K562 (cell line): ENCODE data around the gene PMIS2. TPM values are rescaled to one million over a fixed set of nuclear protein-coding genes. Genes with fewer than 3 reads are reported as not detected.

Experiments used
- CHCHD3 ChIP-seq: fragments of 250-450 bp; sonication (Bioruptor Pico); IDR thresholded peaks from 2 replicates; pipeline ENCODE4 v2.1.2; 2022; ENCODE audit warnings: mild to moderate bottlenecking
- FOS ChIP-seq: IDR thresholded peaks from 3 replicates; pipeline ENCODE4 v1.6.1; 2011; ENCODE audit not compliant: insufficient read length; ENCODE audit errors: extremely low read depth
- HLTF ChIP-seq: fragments of 450-650 bp; IDR thresholded peaks from 2 replicates; pipeline ENCODE4 v1.6.1; 2016
- KAT7 ChIP-seq: sonication (generic); formaldehyde crosslinking; IDR thresholded peaks from 2 replicates; pipeline ENCODE4 v1.8.0; 2022; ENCODE audit warnings: missing genetic modification reagents, mild to moderate bottlenecking, borderline replicate concordance
- KHSRP ChIP-seq: fragments of 450-650 bp; IDR thresholded peaks from 2 replicates; pipeline ENCODE4 v1.6.1; 2017
- MCM7 ChIP-seq, 2 experiments: fragments of 450-650 bp; IDR thresholded peaks; 2 replicates each; pipeline ENCODE4 v1.6.1; 2016 to 2018
- NCOA2 ChIP-seq, 2 experiments: fragments of 450-650 bp; IDR thresholded peaks; 2 replicates each; pipeline ENCODE4 v1.6.1; 2018; ENCODE audit warnings: mild to moderate bottlenecking in 2 of 2, moderate library complexity in 1 of 2; ENCODE audit not compliant: partially characterized antibody in 2 of 2
- NFATC3 ChIP-seq: fragments of 450-650 bp; IDR thresholded peaks from 2 replicates; pipeline ENCODE4 v1.6.1; 2017; ENCODE audit warnings: mild to moderate bottlenecking
- RFX5 ChIP-seq: IDR thresholded peaks from 2 replicates; pipeline ENCODE4 v1.6.1; 2011; ENCODE audit warnings: low read depth, mild to moderate bottlenecking, improper control_type of control experiment, low read length
- SAFB ChIP-seq: fragments of 200-400 bp; formaldehyde crosslinking; IDR thresholded peaks from 2 replicates; pipeline ENCODE4 v1.6.1; 2017; ENCODE audit warnings: low read depth, low read length, borderline replicate concordance
- SMARCE1 ChIP-seq: fragments of 450-650 bp; IDR thresholded peaks from 2 replicates; pipeline ENCODE4 v1.7.1; 2016; ENCODE audit warnings: mild to moderate bottlenecking
- SP2 ChIP-seq: IDR thresholded peaks from 2 replicates; pipeline ENCODE4 v1.6.1; 2011; ENCODE audit warnings: mild to moderate bottlenecking, low read depth, low read length, moderate library complexity; ENCODE audit not compliant: poor library complexity, severe bottlenecking; ENCODE audit errors: extremely low read depth
- SREBF2 ChIP-seq: sonication (generic); formaldehyde crosslinking; IDR thresholded peaks from 2 replicates; pipeline ENCODE4 v1.4.0; 2020; ENCODE audit warnings: mild to moderate bottlenecking, missing genetic modification reagents
- SRSF7 ChIP-seq: fragments of 200-400 bp; formaldehyde crosslinking; optimal IDR thresholded peaks from 2 replicates; pipeline ENCODE3; 2017; ENCODE audit warnings: mild to moderate bottlenecking, low read depth, low read length
- U2AF2 ChIP-seq: fragments of 200-400 bp; formaldehyde crosslinking; optimal IDR thresholded peaks from 2 replicates; pipeline ENCODE3; 2017; ENCODE audit warnings: low read depth, mild to moderate bottlenecking, low read length
- XRCC3 ChIP-seq: fragments of 450-650 bp; IDR thresholded peaks from 2 replicates; pipeline ENCODE4 v1.6.1; 2017; ENCODE audit warnings: mild to moderate bottlenecking, moderate library complexity
- ZNF23 ChIP-seq: fragments of 250-450 bp; sonication (Bioruptor Pico); IDR thresholded peaks from 2 replicates; pipeline ENCODE4 v1.4.0; 2020; ENCODE audit warnings: mild to moderate bottlenecking
- ZNF282 ChIP-seq: sonication (generic); formaldehyde crosslinking; IDR thresholded peaks from 2 replicates; pipeline ENCODE4 v1.8.1; 2023; ENCODE audit warnings: missing genetic modification reagents
- ZNF551 ChIP-seq: fragments of 250-450 bp; sonication (Bioruptor Pico); IDR thresholded peaks from 2 replicates; pipeline ENCODE4 v1.5.0; 2021; ENCODE audit warnings: mild to moderate bottlenecking, moderate library complexity
- ZSCAN32 ChIP-seq: fragments of 450-650 bp; formaldehyde crosslinking; IDR thresholded peaks from 2 replicates; pipeline ENCODE4 v1.4.0; 2020; ENCODE audit warnings: mild to moderate bottlenecking, moderate library complexity
- polyA plus RNA-seq, 8 experiments: library from polyadenylated mRNA; depleted of rRNA in 4 of 8; stranded (reverse) in 5 of 8; unstranded in 3 of 8; fragments of >200 nt; fragmentation: Nextera tagmentation in 2 of 8; fragmentation: Illumina TruSeq in 1 of 8; extraction: Ambion mirVana in 2 of 8; extraction: Trizol in 1 of 8; gene quantifications; 2 replicates each; pipeline versions ENCODE4 v1.2.1 to v1.2.3, GENCODE V29; 2011 to 2014; ENCODE audit warnings: inconsistent platforms in 1 of 8, missing spikeins in 1 of 8
- total RNA-seq, 7 experiments: library from RNA; depleted of rRNA in 6 of 7; stranded (reverse); fragments of >200 nt in 6 of 7; fragmentation: Illumina TruSeq in 2 of 7; extraction: Trizol in 2 of 7; gene quantifications; 2 replicates each; pipeline versions ENCODE4 v1.2.1 to v1.2.3, GENCODE V29; 2011 to 2021; ENCODE audit warnings: low replicate concordance in 1 of 7
- TF ChIP-seq, protein P1 (sequence below): IDR thresholded peaks from 3 replicates; pipeline ENCODE4 v1.6.1; 2011; ENCODE audit warnings: borderline replicate concordance, mild to moderate bottlenecking, moderate library complexity; ENCODE audit not compliant: insufficient read length; ENCODE audit errors: extremely low read depth
- TF ChIP-seq, protein P2 (sequence below): fragments of 450-650 bp; conservative IDR thresholded peaks from 2 replicates; pipeline ENCODE4 v1.6.1; 2016; ENCODE audit warnings: missing genetic modification characterization, low read depth, mild to moderate bottlenecking, missing compliant biosample characterization, moderate library complexity
- TF ChIP-seq, protein P3 (sequence below): sonication (generic); formaldehyde crosslinking; IDR thresholded peaks from 2 replicates; pipeline ENCODE4 v1.4.0; 2020; ENCODE audit warnings: mild to moderate bottlenecking, missing genetic modification reagents
- TF ChIP-seq, protein P4 (sequence below): fragments of 450-650 bp; IDR thresholded peaks from 2 replicates; pipeline ENCODE4 v1.6.1; 2016; ENCODE audit warnings: missing biosample characterization, missing genetic modification characterization

PMIS2 gene
- total and polyA plus RNA-seq, 9 of the 15 experiments (the other 6 are each of a cell fraction or from before 2014, with no cell fraction given), result not detected

DNA sequence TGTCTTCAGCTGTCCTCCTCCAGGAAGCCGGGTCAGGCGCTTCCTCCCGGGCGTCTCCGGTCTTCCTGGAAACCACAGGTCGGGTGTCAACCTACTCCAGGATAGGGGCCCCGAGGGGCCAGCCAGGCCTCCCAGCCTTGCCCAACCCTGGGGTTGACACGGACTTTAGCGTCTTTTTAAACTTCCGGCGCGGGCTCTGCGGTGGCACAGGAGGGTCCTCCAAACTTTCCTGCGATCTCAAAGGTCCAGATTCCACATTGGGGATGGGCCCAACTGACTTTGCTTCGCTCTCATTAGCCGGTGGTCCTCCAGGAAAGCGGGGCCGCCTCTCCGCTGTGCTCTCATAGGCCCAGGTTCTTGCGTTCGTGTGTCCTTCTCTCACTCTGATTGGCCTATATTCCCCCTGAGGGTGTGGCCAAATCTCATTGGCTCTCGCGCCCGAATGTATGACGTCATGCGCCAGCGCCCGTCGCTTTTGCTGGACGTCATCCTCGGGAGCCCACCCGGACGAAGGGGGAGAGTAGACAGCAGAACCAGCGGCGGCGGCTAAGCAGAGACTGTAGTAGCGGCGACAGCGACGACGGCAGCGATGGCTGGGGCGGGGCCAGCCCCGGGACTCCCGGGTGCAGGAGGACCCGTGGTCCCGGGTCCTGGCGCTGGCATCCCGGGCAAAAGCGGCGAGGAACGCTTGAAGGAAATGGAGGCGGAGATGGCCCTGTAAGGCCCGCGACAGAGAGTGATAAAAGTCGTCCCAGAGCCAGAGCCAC is 42.8 kb downstream of the PMIS2 start, which contains the start of gene RBM42 (continued):
- TF ChIP-seq, protein P1, sequence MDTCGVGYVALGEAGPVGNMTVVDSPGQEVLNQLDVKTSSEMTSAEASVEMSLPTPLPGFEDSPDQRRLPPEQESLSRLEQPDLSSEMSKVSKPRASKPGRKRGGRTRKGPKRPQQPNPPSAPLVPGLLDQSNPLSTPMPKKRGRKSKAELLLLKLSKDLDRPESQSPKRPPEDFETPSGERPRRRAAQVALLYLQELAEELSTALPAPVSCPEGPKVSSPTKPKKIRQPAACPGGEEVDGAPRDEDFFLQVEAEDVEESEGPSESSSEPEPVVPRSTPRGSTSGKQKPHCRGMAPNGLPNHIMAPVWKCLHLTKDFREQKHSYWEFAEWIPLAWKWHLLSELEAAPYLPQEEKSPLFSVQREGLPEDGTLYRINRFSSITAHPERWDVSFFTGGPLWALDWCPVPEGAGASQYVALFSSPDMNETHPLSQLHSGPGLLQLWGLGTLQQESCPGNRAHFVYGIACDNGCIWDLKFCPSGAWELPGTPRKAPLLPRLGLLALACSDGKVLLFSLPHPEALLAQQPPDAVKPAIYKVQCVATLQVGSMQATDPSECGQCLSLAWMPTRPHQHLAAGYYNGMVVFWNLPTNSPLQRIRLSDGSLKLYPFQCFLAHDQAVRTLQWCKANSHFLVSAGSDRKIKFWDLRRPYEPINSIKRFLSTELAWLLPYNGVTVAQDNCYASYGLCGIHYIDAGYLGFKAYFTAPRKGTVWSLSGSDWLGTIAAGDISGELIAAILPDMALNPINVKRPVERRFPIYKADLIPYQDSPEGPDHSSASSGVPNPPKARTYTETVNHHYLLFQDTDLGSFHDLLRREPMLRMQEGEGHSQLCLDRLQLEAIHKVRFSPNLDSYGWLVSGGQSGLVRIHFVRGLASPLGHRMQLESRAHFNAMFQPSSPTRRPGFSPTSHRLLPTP, result no peak
- TF ChIP-seq ZNF23 (CRISPR knock-in tag) (no peak), NCOA2 (IDR thresholded peaks at IDR 0.05; ENCODE audit: partially characterized antibody in 2 of 2) (no peak), KAT7 (CRISPR knock-in tag) (no peak), FOS (peak; percentile 92), RFX5 (peak; percentile 84), NFATC3 (no peak), MCM7 (IDR thresholded peaks at IDR 0.05) (no peak), XRCC3 (no peak), CHCHD3 (no peak), SAFB (no peak), ZNF551 (CRISPR knock-in tag) (no peak), ZSCAN32 (CRISPR knock-in tag) (no peak), SRSF7 (no peak), KHSRP (peak; percentile 100), HLTF (no peak), SREBF2 (no peak), ZNF282 (CRISPR knock-in tag) (no peak), SP2 (peak; percentile 73), SMARCE1 (no peak), U2AF2 (no peak)
- TF ChIP-seq, protein P2, sequence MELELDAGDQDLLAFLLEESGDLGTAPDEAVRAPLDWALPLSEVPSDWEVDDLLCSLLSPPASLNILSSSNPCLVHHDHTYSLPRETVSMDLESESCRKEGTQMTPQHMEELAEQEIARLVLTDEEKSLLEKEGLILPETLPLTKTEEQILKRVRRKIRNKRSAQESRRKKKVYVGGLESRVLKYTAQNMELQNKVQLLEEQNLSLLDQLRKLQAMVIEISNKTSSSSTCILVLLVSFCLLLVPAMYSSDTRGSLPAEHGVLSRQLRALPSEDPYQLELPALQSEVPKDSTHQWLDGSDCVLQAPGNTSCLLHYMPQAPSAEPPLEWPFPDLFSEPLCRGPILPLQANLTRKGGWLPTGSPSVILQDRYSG, result no peak; the same call in 1 of the 2 replicates
- TF ChIP-seq, protein P3, sequence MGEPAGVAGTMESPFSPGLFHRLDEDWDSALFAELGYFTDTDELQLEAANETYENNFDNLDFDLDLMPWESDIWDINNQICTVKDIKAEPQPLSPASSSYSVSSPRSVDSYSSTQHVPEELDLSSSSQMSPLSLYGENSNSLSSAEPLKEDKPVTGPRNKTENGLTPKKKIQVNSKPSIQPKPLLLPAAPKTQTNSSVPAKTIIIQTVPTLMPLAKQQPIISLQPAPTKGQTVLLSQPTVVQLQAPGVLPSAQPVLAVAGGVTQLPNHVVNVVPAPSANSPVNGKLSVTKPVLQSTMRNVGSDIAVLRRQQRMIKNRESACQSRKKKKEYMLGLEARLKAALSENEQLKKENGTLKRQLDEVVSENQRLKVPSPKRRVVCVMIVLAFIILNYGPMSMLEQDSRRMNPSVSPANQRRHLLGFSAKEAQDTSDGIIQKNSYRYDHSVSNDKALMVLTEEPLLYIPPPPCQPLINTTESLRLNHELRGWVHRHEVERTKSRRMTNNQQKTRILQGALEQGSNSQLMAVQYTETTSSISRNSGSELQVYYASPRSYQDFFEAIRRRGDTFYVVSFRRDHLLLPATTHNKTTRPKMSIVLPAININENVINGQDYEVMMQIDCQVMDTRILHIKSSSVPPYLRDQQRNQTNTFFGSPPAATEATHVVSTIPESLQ (CRISPR knock-in tag), result no peak
- TF ChIP-seq, protein P4, sequence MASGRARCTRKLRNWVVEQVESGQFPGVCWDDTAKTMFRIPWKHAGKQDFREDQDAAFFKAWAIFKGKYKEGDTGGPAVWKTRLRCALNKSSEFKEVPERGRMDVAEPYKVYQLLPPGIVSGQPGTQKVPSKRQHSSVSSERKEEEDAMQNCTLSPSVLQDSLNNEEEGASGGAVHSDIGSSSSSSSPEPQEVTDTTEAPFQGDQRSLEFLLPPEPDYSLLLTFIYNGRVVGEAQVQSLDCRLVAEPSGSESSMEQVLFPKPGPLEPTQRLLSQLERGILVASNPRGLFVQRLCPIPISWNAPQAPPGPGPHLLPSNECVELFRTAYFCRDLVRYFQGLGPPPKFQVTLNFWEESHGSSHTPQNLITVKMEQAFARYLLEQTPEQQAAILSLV, result no peak
